Sigmoid colon (tissue), 7 donors: ENCODE results near the gene MARS1. TPM values are rescaled to one million over a fixed set of nuclear protein-coding genes. Genes with fewer than 3 reads are reported as not detected.

Source experiments
- DNase-seq: peaks from one replicate; pipeline ENCODE4 v3.0.0-alpha.2; 2019
- H3K27ac ChIP-seq, 4 donors: fragments of 200-600 bp; sonication (generic); one replicate each; pipeline ENCODE4 v1.5.1; 2016 to 2019; ENCODE audit warnings: mild to moderate bottlenecking in 1 of 4
- H3K27me3 ChIP-seq, 3 donors: fragments of 200-600 bp; sonication (generic); one replicate each; pipeline ENCODE4 v1.5.1; 2019; ENCODE audit warnings: mild to moderate bottlenecking in 1 of 3
- H3K36me3 ChIP-seq, 4 donors: fragments of 200-600 bp; sonication (generic); one replicate each; pipeline ENCODE4 v1.5.1; 2016 to 2019
- H3K4me1 ChIP-seq, 4 donors: fragments of 200-600 bp; sonication (generic); one replicate each; pipeline ENCODE4 v1.5.1; 2017 to 2019
- H3K4me3 ChIP-seq, 4 donors: fragments of 200-600 bp; sonication (generic); one replicate each; pipeline ENCODE4 v1.5.1; 2017 to 2019; ENCODE audit warnings: mild to moderate bottlenecking in 2 of 4, moderate library complexity in 1 of 4
- H3K9me3 ChIP-seq, 4 donors: fragments of 200-600 bp in 3 of 4; sonication (generic) in 3 of 4; one replicate each; pipeline versions ENCODE4 v1.5.1 to v1.6.1; 2013 to 2019
- CTCF ChIP-seq, 4 experiments: fragments of 450-650 bp in 3 of 4; fragments of 200-600 bp in 1 of 4; IDR thresholded peaks; one replicate each; pipeline ENCODE4 v1.5.1; 2016 to 2019; ENCODE audit warnings: antibody characterized with exemption in 4 of 4, mild to moderate bottlenecking in 3 of 4, moderate library complexity in 2 of 4
- EP300 ChIP-seq, 4 donors: sonication (generic); formaldehyde crosslinking; IDR thresholded peaks; one replicate each; pipeline ENCODE4 v1.6.1; 2017; ENCODE audit warnings: antibody characterized with exemption in 4 of 4
- POLR2A ChIP-seq, 2 donors: fragments of 450-650 bp; IDR thresholded peaks; one replicate each; pipeline ENCODE4 v1.6.1; 2016; ENCODE audit warnings: antibody characterized with exemption in 2 of 2, mild to moderate bottlenecking in 2 of 2, moderate library complexity in 2 of 2
- POLR2AphosphoS5 ChIP-seq, 4 donors: sonication (generic); formaldehyde crosslinking; IDR thresholded peaks; one replicate each; pipeline ENCODE4 v1.6.1; 2017; ENCODE audit warnings: antibody characterized with exemption in 4 of 4
- whole genome bisulfite sequencing, 2 donors: extraction: QIAGEN DNeasy Blood & Tissue Kit; methylation state at CpG; one replicate each; pipeline ENCODE4 v1.1.7; 2013; 5-methylcytosine and 5-hydroxymethylcytosine counted together
- intact Hi-C: fragments of 100-400 bp; cut with DNase I; formaldehyde crosslinking; loops from one replicate; pipeline ENCODE4 v1.15.1; 2023
- polyA plus RNA-seq, 3 donors: library from polyadenylated mRNA; stranded (reverse); fragments of 200-250 nt; gene quantifications; one replicate each; pipeline ENCODE4 v1.2.3, GENCODE V29; 2013
- total RNA-seq, 4 donors: library from RNA; depleted of rRNA; stranded (reverse); fragments of >200 nt; gene quantifications; one replicate each; pipeline ENCODE4 v1.1.0, GENCODE V29; 2016
- donor health status: healthy with polysubstance abuse.
- donor health status: Bipolar disorder and iron deficiency.
- donor health status: healthy.

Gene MARS1
- total and polyA plus RNA-seq, 7 donors, result 22.9 to 86.2 (median 51.5) TPM

- WGBS, 2 donors, result 61 to 70% methylated on average over 6 of the region's 6 CpGs
- peaks cover 5 to 23% (median 22%) of the 10 kb centered on the region in 3 donors for H3K27me3 ChIP-seq
- intact Hi-C loops, result no loop called here
Measured at GRCh38 chr12:57552835-57553313, 65.0 kb downstream of the MARS1 start.

DNA sequence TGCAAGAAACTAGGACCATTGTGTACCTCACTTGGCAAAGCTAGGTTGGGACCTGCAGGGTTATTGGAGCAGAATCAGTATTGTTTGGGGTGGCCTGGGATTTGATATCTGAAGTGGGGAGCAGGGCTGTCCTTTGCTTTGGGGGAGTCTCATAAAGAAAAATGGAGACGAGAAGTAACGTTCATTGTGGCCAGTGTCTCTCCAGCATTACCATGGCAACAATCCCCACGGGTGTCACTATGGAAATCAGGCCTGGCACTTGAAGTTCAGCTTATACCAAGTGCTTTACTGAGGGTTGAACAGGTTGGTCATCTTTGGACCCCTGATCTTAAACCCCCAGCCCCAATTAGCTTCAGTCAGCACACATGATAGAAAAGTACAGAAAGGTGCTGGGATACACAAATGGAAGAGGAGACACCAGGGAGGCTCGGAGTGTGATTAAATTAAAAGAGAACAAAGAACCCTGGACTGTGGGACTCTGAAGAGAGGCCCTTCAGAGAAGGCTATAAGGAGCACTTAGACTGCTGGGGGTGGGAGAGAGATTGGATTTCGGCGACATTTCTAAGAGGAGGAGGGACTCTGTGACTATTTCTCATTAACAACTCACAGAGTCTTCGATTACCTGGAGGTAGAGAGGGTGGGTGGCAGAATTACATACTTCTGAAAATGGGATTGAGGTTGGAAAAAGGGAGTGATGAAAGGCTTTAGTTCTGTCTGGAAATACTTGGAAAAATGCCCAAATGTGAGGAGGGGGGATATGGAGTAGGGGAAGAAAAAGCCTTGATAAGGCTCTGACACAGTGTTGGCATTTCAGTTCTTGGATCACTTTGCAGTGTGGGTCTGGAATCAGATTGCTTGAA is 65.7 kb downstream of the MARS1 start:
- Histone ChIP-seq H3K27me3 (peaks cover 5 to 23% (median 21%) of the 10 kb centered on the region in 3 donors), H3K4me3 (no peak overlapping the region), H3K4me1 (peaks cover 0 to 14% (median 12%) of the 10 kb centered on the region in 4 donors), H3K36me3 (no peaks in the 10 kb centered on the region), H3K9me3 (no peaks in the 10 kb centered on the region), H3K27ac (no peak overlapping the region)
- intact Hi-C loops, result no loop called here
- TF ChIP-seq EP300 (IDR thresholded peaks at IDR 0.05) (no peak), POLR2AphosphoS5 (IDR thresholded peaks at IDR 0.05) (no peak), POLR2A (IDR thresholded peaks at IDR 0.05) (no peak), CTCF (IDR thresholded peaks at IDR 0.05) (no peak)
- no peak for DNase-seq
- 66 to 70% methylated on average over 7 of the region's 7 CpGs for WGBS, 2 donors

More at GRCh38 chr12:57552835-57553313, 65.0 kb downstream of the MARS1 start:
- no peak for DNase-seq
- TF ChIP-seq POLR2AphosphoS5 (IDR thresholded peaks at IDR 0.05) (no peak), CTCF (IDR thresholded peaks at IDR 0.05) (no peak), EP300 (IDR thresholded peaks at IDR 0.05) (no peak), POLR2A (IDR thresholded peaks at IDR 0.05) (no peak)
- no peaks in the 10 kb centered on the region for H3K9me3 ChIP-seq
- H3K27ac ChIP-seq, result no peak overlapping the region
- no peak overlapping the region for H3K4me3 ChIP-seq
- H3K4me1 ChIP-seq, result peaks cover 0 to 14% (median 12%) of the 10 kb centered on the region in 4 donors
- no peaks in the 10 kb centered on the region for H3K36me3 ChIP-seq

- Histone ChIP-seq H3K4me3 (no peak overlapping the region), H3K36me3 (no peaks in the 10 kb centered on the region), H3K27me3 (peaks cover 5 to 16% (median 14%) of the 10 kb centered on the region in 3 donors), H3K9me3 (no peaks in the 10 kb centered on the region), H3K27ac (no peak overlapping the region), H3K4me1 (peaks cover 0 to 12% (median 11%) of the 10 kb centered on the region in 4 donors)
- no peak for DNase-seq
- intact Hi-C loops, result no loop called here
- WGBS, 2 donors, result 87 to 93% methylated on average over 2 of the region's 2 CpGs
- TF ChIP-seq CTCF (IDR thresholded peaks at IDR 0.05) (no peak), POLR2AphosphoS5 (IDR thresholded peaks at IDR 0.05) (no peak), POLR2A (IDR thresholded peaks at IDR 0.05) (no peak), EP300 (IDR thresholded peaks at IDR 0.05) (no peak)
Measured at GRCh38 chr12:57554453-57554852, 66.6 kb downstream of the MARS1 start.

GRCh38 chr12:57554897-57555296 is 67.0 kb downstream of the MARS1 start:
- Histone ChIP-seq H3K27me3 (peaks cover 5 to 11% (median 9%) of the 10 kb centered on the region in 3 donors), H3K4me1 (peaks cover 0 to 7% (median 7%) of the 10 kb centered on the region in 4 donors), H3K4me3 (no peak overlapping the region), H3K9me3 (no peaks in the 10 kb centered on the region), H3K36me3 (no peaks in the 10 kb centered on the region), H3K27ac (no peak overlapping the region)
- WGBS, 2 donors, result 94 to 100% methylated on average over 1 of the region's 1 CpG
- intact Hi-C loops, result no loop called here
- no peak for TF ChIP-seq POLR2AphosphoS5 (IDR thresholded peaks at IDR 0.05)
- TF ChIP-seq EP300 (IDR thresholded peaks at IDR 0.05), result no peak
- no peak for DNase-seq

GRCh38 chr12:57558864-57559263 is 71.0 kb downstream of the MARS1 start:
- Histone ChIP-seq H3K27ac (no peak overlapping the region), H3K27me3 (no peaks in the 10 kb centered on the region), H3K4me3 (no peak overlapping the region), H3K4me1 (no peaks in the 10 kb centered on the region), H3K36me3 (peaks cover 0 to 1% (median 0%) of the 10 kb centered on the region in 4 donors), H3K9me3 (no peaks in the 10 kb centered on the region)
- intact Hi-C loops, result no loop called here
- DNase-seq, result no peak
- TF ChIP-seq EP300 (IDR thresholded peaks at IDR 0.05), result no peak
- no peak for TF ChIP-seq POLR2AphosphoS5 (IDR thresholded peaks at IDR 0.05)
- TF ChIP-seq POLR2A (IDR thresholded peaks at IDR 0.05), result no peak
- no peak for TF ChIP-seq CTCF (IDR thresholded peaks at IDR 0.05)
- WGBS, 2 donors, result 71 to 87% methylated on average over 4 of the region's 4 CpGs
